Prostate gland (tissue), 2 donors: ENCODE results near the gene STXBP3. TPM values are rescaled to one million over a fixed set of nuclear protein-coding genes. Genes with fewer than 3 reads are reported as not detected.

Source experiments
- DNase-seq: peaks from one replicate; pipeline ENCODE4 v3.0.0-alpha.2; 2019; ENCODE audit warnings: low spot score
- H3K27ac ChIP-seq, 2 donors: fragments of 200-600 bp; sonication (generic); 2 replicates each; pipeline ENCODE4 v1.5.1; 2017 to 2019
- H3K27me3 ChIP-seq: fragments of 200-600 bp; sonication (generic); replicated peaks from 2 replicates; pipeline ENCODE4 v1.5.1; 2019; ENCODE audit not compliant: insufficient read depth
- H3K36me3 ChIP-seq, 2 donors: fragments of 200-600 bp; sonication (generic); 1 replicate in 1 of 2; 2 replicates in 1 of 2; pipeline versions ENCODE4 v1.5.1 to v1.8.1; 2017 to 2019
- H3K4me1 ChIP-seq: fragments of 200-600 bp; sonication (generic); replicated peaks from 2 replicates; pipeline ENCODE4 v1.5.1; 2019
- H3K4me3 ChIP-seq, 2 donors: fragments of 200-600 bp; sonication (generic); 2 replicates each; pipeline ENCODE4 v1.5.1; 2017 to 2019
- H3K9me3 ChIP-seq: fragments of 200-600 bp; sonication (generic); 2 replicates; pipeline ENCODE4 v1.5.1; 2017
- POLR2A ChIP-seq: fragments of 450-650 bp; IDR thresholded peaks from one replicate; pipeline ENCODE4 v1.6.1; 2016; ENCODE audit warnings: antibody characterized with exemption, mild to moderate bottlenecking
- POLR2AphosphoS5 ChIP-seq: sonication (generic); formaldehyde crosslinking; IDR thresholded peaks from one replicate; pipeline ENCODE4 v1.6.1; 2017; ENCODE audit warnings: antibody characterized with exemption
- WGBS: methylation state at CpG from one replicate; pipeline ENCODE4 v1.1.5; 2018; 5-methylcytosine and 5-hydroxymethylcytosine counted together
- intact Hi-C: fragments of 100-400 bp; cut with DNase I; formaldehyde crosslinking; loops from one replicate; pipeline ENCODE4 v1.14.2; 2022
- total RNA-seq, 2 donors: library from RNA; depleted of rRNA; stranded (reverse); fragments of >200 nt; gene quantifications; one replicate each; pipeline ENCODE4 v1.1.0, GENCODE V29; 2016
- TF ChIP-seq, protein P1 (sequence below), 4 experiments: fragments of 200-600 bp in 2 of 4; fragments of 450-650 bp in 2 of 4; sonication (generic) in 2 of 4; IDR thresholded peaks; 1 replicate in 3 of 4; 2 replicates in 1 of 4; pipeline ENCODE4 v1.5.1; 2016 to 2019; ENCODE audit warnings: antibody characterized with exemption in 4 of 4, mild to moderate bottlenecking in 2 of 4, moderate library complexity in 2 of 4

The STXBP3 gene
- total RNA-seq, 2 donors from 2014 or later = 41.1 to 55.4 TPM

- Histone ChIP-seq H3K9me3 (no peaks in the 10 kb centered on the region), H3K36me3 (no peaks in the 10 kb centered on the region), H3K27me3 (no peaks in the 10 kb centered on the region), H3K4me3 (no peak within 1 kb of the TSS), H3K4me1 (no peaks in the 10 kb centered on the region), H3K27ac (no peak within 1 kb of the TSS)
- TF ChIP-seq POLR2AphosphoS5 (no peak), POLR2A (no peak)
- TF ChIP-seq, protein P1, sequence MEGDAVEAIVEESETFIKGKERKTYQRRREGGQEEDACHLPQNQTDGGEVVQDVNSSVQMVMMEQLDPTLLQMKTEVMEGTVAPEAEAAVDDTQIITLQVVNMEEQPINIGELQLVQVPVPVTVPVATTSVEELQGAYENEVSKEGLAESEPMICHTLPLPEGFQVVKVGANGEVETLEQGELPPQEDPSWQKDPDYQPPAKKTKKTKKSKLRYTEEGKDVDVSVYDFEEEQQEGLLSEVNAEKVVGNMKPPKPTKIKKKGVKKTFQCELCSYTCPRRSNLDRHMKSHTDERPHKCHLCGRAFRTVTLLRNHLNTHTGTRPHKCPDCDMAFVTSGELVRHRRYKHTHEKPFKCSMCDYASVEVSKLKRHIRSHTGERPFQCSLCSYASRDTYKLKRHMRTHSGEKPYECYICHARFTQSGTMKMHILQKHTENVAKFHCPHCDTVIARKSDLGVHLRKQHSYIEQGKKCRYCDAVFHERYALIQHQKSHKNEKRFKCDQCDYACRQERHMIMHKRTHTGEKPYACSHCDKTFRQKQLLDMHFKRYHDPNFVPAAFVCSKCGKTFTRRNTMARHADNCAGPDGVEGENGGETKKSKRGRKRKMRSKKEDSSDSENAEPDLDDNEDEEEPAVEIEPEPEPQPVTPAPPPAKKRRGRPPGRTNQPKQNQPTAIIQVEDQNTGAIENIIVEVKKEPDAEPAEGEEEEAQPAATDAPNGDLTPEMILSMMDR (IDR thresholded peaks at IDR 0.05) = no peak
- 43% methylated on average over 9 of the region's 9 CpGs for WGBS
- intact Hi-C loops = no loop called here
- no peak for DNase-seq
Observed at GRCh38 chr1:108712606-108713150, 33.8 kb upstream of the STXBP3 start, which contains the start of gene FNDC7. Gene FNDC7, plus strand, starts transcription at chr1:108712908. Its CDS starts 26 bp downstream, at chr1:108712934.

GRCh38 chr1:108715932-108716331 is 30.5 kb upstream of the STXBP3 start:
- TF ChIP-seq POLR2A (no peak), POLR2AphosphoS5 (no peak)
- TF ChIP-seq, protein P1 (IDR thresholded peaks at IDR 0.05) = no peak
- 87% methylated on average over 5 of the region's 5 CpGs for WGBS
- no peaks in the 10 kb centered on the region for H3K4me1 ChIP-seq
- intact Hi-C loops = no loop called here
- no peaks in the 10 kb centered on the region for H3K27me3 ChIP-seq
- no peaks in the 10 kb centered on the region for H3K9me3 ChIP-seq
- H3K4me3 ChIP-seq = no peak overlapping the region
- no peak for DNase-seq
- no peak overlapping the region for H3K27ac ChIP-seq
- no peaks in the 10 kb centered on the region for H3K36me3 ChIP-seq

- no peak overlapping the region for H3K27ac ChIP-seq
- H3K36me3 ChIP-seq = no peaks in the 10 kb centered on the region
- TF ChIP-seq, protein P1 (IDR thresholded peaks at IDR 0.05) = no peak
- TF ChIP-seq POLR2A (no peak), POLR2AphosphoS5 (no peak)
- WGBS = 67% methylated on average over 2 of the region's 2 CpGs
- intact Hi-C loops = no loop called here
- no peaks in the 10 kb centered on the region for H3K27me3 ChIP-seq
- no peaks in the 10 kb centered on the region for H3K9me3 ChIP-seq
- H3K4me3 ChIP-seq = no peak overlapping the region
- DNase-seq = no peak
- no peaks in the 10 kb centered on the region for H3K4me1 ChIP-seq
Observed at GRCh38 chr1:108716437-108717230, 29.8 kb upstream of the STXBP3 start.

DNA sequence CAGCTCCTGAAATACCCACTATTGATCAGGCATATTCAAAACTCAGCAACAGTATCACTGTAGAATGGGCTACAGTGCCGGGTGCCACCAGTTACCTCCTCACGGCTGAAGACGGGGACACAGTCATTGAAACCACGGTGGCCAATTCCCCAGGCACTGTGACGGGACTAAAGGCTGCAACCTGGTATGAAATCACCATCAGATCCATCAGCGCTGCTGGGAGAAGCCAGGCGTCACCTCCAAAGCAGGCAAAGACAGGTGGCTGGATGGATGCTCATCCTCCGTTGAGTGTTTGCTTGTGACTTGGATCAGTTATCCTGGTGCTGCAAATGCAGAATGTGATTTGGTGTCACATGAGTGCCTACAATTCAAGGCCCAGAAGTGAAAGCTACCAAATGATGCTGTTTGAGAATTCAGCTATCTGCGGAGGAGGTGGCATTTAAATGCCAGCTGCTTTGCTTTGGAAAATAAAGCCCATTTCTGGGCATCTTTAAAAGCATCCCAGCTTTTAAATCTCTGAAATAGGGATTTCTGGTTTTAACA is 28.6 kb upstream of the STXBP3 start:
- intact Hi-C loops = no loop called here
- WGBS = 90% methylated on average over 9 of the region's 9 CpGs
- no peak for TF ChIP-seq POLR2A
- TF ChIP-seq, protein P1 (IDR thresholded peaks at IDR 0.05) = no peak
- no peak for TF ChIP-seq POLR2AphosphoS5

More for the DNA sequence above, 28.6 kb upstream of the STXBP3 start:
- no peaks in the 10 kb centered on the region for H3K36me3 ChIP-seq
- no peaks in the 10 kb centered on the region for H3K27me3 ChIP-seq
- H3K4me1 ChIP-seq = no peaks in the 10 kb centered on the region
- DNase-seq = no peak
- no peak overlapping the region for H3K4me3 ChIP-seq
- H3K27ac ChIP-seq = no peak overlapping the region
- no peaks in the 10 kb centered on the region for H3K9me3 ChIP-seq
